ENCODE measurements around the gene SLC6A1.

GRCh38 chr3:11053926-11054503 lies 61.5 kb downstream of the SLC6A1 start:
- TF ChIP-seq, protein P1, sequence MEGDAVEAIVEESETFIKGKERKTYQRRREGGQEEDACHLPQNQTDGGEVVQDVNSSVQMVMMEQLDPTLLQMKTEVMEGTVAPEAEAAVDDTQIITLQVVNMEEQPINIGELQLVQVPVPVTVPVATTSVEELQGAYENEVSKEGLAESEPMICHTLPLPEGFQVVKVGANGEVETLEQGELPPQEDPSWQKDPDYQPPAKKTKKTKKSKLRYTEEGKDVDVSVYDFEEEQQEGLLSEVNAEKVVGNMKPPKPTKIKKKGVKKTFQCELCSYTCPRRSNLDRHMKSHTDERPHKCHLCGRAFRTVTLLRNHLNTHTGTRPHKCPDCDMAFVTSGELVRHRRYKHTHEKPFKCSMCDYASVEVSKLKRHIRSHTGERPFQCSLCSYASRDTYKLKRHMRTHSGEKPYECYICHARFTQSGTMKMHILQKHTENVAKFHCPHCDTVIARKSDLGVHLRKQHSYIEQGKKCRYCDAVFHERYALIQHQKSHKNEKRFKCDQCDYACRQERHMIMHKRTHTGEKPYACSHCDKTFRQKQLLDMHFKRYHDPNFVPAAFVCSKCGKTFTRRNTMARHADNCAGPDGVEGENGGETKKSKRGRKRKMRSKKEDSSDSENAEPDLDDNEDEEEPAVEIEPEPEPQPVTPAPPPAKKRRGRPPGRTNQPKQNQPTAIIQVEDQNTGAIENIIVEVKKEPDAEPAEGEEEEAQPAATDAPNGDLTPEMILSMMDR (IDR thresholded peaks at IDR 0.05; ENCODE audit: low read depth, low read length), result no peak
- no peak for TF ChIP-seq EZH2phosphoT487 (IDR thresholded peaks at IDR 0.05; ENCODE audit: low read depth)

Data from OCI-LY3 (cell line).